ENCODE data around the gene PTGIS.
"Not testable (repeated sequence)": the region's sequence is repeated elsewhere in the genome, so short reads cannot be mapped to it uniquely, and the experiment has no call there.

The PTGIS gene

GRCh38 chr20:49568278-49569151, 578 bp upstream of the PTGIS start:
- in situ Hi-C loops (cut with HindIII; ENCODE audit: low pct_unique_long_range_greater_than_20kb, low sequenced_read_pairs) = no loop called here
- no peak for DNase-seq (ENCODE audit: low read depth in 1 of 2, low spot score in 1 of 2)
- no peak for TF ChIP-seq JUND (IDR thresholded peaks at IDR 0.05; ENCODE audit: low read depth)

- no peak for DNase-seq (ENCODE audit: low read depth in 1 of 2, low spot score in 1 of 2)
- no peak for TF ChIP-seq JUND (IDR thresholded peaks at IDR 0.05; ENCODE audit: low read depth)
- in situ Hi-C loops (cut with HindIII; ENCODE audit: low pct_unique_long_range_greater_than_20kb, low sequenced_read_pairs) = no loop called here
Observed at GRCh38 chr20:49566401-49567364, 1.3 kb downstream of the PTGIS start.

- in situ Hi-C loops (cut with HindIII; ENCODE audit: low pct_unique_long_range_greater_than_20kb, low sequenced_read_pairs); DNase-seq (ENCODE audit: low read depth in 1 of 2, low spot score in 1 of 2): not testable (repeated sequence)
Observed at GRCh38 chr20:49564991-49565390, 2.9 kb downstream of the PTGIS start.

- no peak for DNase-seq (ENCODE audit: low read depth in 1 of 2, low spot score in 1 of 2)
- TF ChIP-seq JUND (IDR thresholded peaks at IDR 0.05; ENCODE audit: low read depth) = no peak
- in situ Hi-C loops (cut with HindIII; ENCODE audit: low pct_unique_long_range_greater_than_20kb, low sequenced_read_pairs) = no loop called here
Observed at GRCh38 chr20:49563015-49563980, 4.6 kb downstream of the PTGIS start.

GRCh38 chr20:49562311-49563014, 5.5 kb downstream of the PTGIS start:
- DNase-seq (ENCODE audit: low read depth in 1 of 2, low spot score in 1 of 2) = no peak
- in situ Hi-C loops (cut with HindIII; ENCODE audit: low pct_unique_long_range_greater_than_20kb, low sequenced_read_pairs) = no loop called here
- TF ChIP-seq JUND (IDR thresholded peaks at IDR 0.05; ENCODE audit: low read depth) = no peak

GRCh38 chr20:49561806-49562205, 6.1 kb downstream of the PTGIS start:
- TF ChIP-seq JUND (IDR thresholded peaks at IDR 0.05; ENCODE audit: low read depth) = no peak
- no peak for DNase-seq (ENCODE audit: low read depth in 1 of 2, low spot score in 1 of 2)
- in situ Hi-C loops (cut with HindIII; ENCODE audit: low pct_unique_long_range_greater_than_20kb, low sequenced_read_pairs) = no loop called here

GRCh38 chr20:49561256-49561655, 6.7 kb downstream of the PTGIS start:
- no peak for TF ChIP-seq JUND (IDR thresholded peaks at IDR 0.05; ENCODE audit: low read depth)
- DNase-seq (ENCODE audit: low read depth in 1 of 2, low spot score in 1 of 2) = no peak
- in situ Hi-C loops (cut with HindIII; ENCODE audit: low pct_unique_long_range_greater_than_20kb, low sequenced_read_pairs) = no loop called here

GRCh38 chr20:49560646-49561045, 7.3 kb downstream of the PTGIS start:
- TF ChIP-seq JUND (IDR thresholded peaks at IDR 0.05; ENCODE audit: low read depth) = no peak
- in situ Hi-C loops (cut with HindIII; ENCODE audit: low pct_unique_long_range_greater_than_20kb, low sequenced_read_pairs) = no loop called here
- DNase-seq (ENCODE audit: low read depth in 1 of 2, low spot score in 1 of 2) = no peak

- TF ChIP-seq JUND (IDR thresholded peaks at IDR 0.05; ENCODE audit: low read depth) = no peak
- in situ Hi-C loops (cut with HindIII; ENCODE audit: low pct_unique_long_range_greater_than_20kb, low sequenced_read_pairs) = no loop called here
- DNase-seq (ENCODE audit: low read depth in 1 of 2, low spot score in 1 of 2) = no peak
Observed at GRCh38 chr20:49560186-49560585, 7.8 kb downstream of the PTGIS start.

- no peak for TF ChIP-seq JUND (IDR thresholded peaks at IDR 0.05; ENCODE audit: low read depth)
- in situ Hi-C loops (cut with HindIII; ENCODE audit: low pct_unique_long_range_greater_than_20kb, low sequenced_read_pairs) = no loop called here
- no peak for DNase-seq (ENCODE audit: low read depth in 1 of 2, low spot score in 1 of 2)
Observed at GRCh38 chr20:49559411-49560081, 8.4 kb downstream of the PTGIS start.

GRCh38 chr20:49558826-49559225, 9.1 kb downstream of the PTGIS start:
- DNase-seq (ENCODE audit: low read depth in 1 of 2, low spot score in 1 of 2) = no peak
- TF ChIP-seq JUND (IDR thresholded peaks at IDR 0.05; ENCODE audit: low read depth) = no peak
- in situ Hi-C loops (cut with HindIII; ENCODE audit: low pct_unique_long_range_greater_than_20kb, low sequenced_read_pairs) = no loop called here

All from T47D (cell line).